GM12872 (cell line): ENCODE results near the gene PPP1R14D.

Experiments
- TF ChIP-seq, protein P1 (sequence below): IDR thresholded peaks from 3 replicates; pipeline ENCODE4 v1.5.1; 2011; ENCODE audit warnings: low read depth, mild to moderate bottlenecking, low read length, moderate library complexity; ENCODE audit not compliant: insufficient read depth

PPP1R14D gene

DNA sequence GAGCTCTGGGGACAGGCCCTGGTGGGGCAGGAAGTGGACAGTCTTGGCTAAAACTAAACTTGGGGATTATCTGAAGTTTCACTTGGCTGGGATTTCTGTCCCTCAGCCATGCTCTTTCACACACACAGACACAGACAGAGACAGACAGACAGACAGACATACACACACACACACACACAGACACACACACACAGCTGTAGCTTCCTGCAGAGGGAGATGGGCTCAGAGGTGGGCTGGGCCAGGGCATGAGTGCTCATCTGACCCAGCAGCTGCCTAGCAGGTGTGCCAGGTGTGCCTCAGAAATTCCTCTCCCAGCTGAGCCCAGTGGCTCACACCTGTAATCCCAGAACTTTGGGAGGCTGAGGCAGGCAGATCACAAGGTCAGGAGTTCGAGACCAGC, 42.2 kb upstream of the PPP1R14D start:
- TF ChIP-seq, protein P1, sequence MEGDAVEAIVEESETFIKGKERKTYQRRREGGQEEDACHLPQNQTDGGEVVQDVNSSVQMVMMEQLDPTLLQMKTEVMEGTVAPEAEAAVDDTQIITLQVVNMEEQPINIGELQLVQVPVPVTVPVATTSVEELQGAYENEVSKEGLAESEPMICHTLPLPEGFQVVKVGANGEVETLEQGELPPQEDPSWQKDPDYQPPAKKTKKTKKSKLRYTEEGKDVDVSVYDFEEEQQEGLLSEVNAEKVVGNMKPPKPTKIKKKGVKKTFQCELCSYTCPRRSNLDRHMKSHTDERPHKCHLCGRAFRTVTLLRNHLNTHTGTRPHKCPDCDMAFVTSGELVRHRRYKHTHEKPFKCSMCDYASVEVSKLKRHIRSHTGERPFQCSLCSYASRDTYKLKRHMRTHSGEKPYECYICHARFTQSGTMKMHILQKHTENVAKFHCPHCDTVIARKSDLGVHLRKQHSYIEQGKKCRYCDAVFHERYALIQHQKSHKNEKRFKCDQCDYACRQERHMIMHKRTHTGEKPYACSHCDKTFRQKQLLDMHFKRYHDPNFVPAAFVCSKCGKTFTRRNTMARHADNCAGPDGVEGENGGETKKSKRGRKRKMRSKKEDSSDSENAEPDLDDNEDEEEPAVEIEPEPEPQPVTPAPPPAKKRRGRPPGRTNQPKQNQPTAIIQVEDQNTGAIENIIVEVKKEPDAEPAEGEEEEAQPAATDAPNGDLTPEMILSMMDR: no peak

DNA sequence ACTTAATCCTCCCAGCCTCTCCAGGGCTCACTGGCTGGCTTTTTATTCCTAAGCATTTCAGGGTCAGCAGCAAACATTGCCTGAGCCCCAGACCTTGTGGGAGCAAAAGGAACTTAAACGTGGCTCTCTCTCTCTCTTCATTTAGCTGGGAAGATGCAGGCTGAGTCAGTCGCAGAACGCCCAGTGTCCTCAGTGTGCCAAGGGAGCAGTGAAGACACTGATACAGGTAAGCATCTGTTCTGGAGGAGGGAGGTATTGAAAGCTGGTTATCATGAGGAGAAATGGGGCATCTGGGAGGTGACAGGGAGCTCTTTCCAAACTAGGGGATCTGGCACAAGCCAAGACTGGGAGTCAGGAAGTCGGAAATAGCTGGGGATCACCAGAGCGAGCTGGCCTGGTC, 41.2 kb upstream of the PPP1R14D start:
- TF ChIP-seq, protein P1: no peak

DNA sequence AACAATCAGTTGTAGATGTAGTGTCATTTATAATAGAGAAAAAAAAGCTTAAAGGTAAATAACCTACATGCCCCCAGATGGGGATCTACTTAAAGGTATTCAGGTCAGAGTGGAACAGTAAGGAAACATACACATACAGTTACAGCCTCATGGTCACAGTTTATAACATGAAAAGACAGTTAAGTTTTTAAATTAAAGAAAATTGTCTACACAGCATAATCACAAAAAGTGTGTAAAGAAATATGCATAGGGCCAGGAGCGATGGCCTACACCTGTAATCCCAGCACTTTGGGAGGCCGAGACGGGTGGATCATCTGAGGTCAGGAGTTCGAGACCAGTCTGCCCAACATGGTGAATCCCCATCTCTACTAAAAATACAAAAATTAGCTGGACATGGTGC, 38.7 kb upstream of the PPP1R14D start:
- TF ChIP-seq, protein P1: no peak

DNA sequence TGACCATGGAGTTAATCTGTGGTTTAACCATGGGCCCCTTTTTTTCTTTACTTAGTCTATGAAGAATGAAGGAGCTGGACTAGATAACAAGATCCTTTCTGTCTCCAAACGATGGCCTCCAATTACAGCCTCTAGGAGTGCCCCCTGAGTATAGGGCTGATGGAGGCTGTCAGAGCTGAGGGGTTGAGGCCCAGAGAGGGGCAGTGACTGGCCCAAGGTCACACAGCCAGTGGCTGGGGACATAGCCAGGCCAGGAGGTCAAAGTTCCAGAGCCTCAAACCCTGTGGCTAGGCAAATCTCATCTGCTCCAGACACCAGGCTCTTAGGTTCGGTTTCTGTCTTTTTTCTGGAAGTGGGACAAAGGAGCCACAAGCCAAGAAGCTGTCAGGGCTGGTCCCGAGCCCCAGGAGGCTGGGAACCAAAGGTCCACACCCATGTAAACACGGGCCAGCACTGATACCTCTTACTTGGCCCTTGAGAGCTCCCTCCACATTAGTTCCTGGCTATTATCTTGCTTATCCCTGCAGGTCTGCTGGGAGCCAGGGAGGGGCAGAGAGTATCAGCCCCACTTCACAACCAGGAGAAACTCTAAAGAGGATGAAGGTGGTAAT, 35.3 kb upstream of the PPP1R14D start:
- TF ChIP-seq, protein P1: no peak

DNA sequence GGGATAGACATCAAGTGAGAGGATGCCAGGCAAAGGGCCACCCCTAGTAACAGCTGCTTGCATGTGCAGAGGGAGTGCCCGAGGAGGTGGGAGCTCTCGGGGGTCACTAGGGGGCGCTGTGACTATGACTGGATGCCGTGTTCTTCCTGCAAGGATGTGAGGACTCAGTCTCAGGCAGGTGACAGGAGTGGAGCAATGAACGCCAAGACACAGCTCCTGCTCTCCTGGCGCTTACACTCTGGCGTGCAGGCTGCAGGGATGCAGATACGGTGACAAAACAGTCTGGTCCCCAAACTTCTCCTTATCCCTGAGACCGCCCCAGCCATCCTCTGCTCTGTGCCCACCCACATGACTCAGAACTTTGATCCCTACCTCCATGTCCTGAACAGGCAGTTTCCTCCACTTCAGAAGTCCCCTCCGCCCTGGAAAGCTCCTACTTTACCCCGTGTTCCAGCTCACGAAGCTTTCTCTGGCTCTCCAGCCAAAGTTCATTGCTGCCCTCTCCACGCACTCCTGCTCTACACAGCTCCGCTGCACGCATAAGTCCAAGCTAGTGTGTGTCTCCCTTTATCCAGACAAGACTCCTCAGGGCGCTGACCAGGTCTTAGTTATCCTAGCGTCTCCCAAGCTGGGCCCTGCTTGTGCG, 30.8 kb upstream of the PPP1R14D start:
- TF ChIP-seq, protein P1: peak; percentile 98

DNA sequence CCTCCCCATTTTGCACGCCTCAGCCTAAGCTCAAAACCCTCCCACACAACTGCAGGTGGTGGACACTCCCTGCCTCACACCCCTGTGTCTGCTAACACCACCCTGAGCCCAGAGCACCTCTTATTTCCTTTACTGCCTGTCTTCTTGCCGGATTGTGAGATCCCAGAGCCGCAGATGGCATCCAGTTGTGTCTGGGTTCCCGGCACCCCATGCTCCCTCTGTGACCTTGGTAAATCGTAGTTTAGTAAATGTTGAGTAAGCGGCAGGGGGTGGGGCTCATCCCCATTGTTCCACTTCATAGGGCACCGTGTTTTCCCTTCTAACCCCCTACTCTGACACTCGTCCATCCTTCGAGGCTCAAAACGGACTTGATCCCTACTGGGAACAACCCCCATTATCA, 30.2 kb upstream of the PPP1R14D start:
- TF ChIP-seq, protein P1: no peak

DNA sequence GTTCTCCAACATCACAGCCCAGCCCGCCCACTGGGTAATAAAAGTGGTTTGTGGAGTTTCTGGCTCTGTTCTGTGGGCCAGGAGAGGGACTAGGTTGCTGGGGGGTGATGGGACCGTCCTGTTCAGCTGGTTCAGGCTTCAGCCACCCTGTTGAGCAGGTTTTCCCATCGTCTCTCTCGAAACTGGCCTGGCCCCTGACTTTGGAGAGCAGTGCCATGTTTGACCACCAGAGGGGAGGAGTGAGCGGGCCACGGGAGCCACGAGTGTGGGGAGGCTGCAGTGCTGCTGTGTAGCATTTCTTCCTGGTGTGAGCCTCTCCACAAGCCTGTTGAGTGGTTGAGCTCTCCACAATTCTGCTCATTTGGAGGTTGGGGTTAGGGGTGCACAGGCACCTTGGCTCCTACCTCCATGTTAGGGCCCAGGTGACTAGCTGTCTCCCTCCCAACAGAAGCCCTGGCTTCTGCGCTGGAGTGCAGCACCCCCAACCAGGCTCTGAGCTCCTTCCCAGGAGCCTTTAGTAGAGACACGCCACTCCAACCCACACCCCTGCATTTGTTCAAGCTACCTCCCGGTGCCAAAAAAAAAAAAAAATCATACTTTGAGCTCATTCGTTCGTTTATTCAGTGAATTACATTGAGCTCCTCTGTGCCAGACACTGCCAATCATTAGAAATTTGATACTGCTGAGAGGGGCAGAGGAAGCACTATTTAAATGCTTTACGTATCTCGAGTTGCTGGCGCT, 29.3 kb upstream of the PPP1R14D start:
- TF ChIP-seq, protein P1: peak; percentile 99
